HG03354 (cell line): ENCODE measurements around the gene PSMC3IP.
"Not testable (repeated sequence)": the region's sequence is repeated elsewhere in the genome, so short reads cannot be mapped to it uniquely, and the experiment has no call there.

Source experiments
- ATAC-seq: cut with Tn5 transposase; IDR thresholded peaks from one replicate; pipeline ENCODE4 v1.9.1; 2021; ENCODE audit warnings: mild to moderate bottlenecking; ENCODE audit not compliant: unreplicated experiment, poor library complexity, severe bottlenecking

The PSMC3IP gene, protein sequence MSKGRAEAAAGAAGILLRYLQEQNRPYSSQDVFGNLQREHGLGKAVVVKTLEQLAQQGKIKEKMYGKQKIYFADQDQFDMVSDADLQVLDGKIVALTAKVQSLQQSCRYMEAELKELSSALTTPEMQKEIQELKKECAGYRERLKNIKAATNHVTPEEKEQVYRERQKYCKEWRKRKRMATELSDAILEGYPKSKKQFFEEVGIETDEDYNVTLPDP

DNA sequence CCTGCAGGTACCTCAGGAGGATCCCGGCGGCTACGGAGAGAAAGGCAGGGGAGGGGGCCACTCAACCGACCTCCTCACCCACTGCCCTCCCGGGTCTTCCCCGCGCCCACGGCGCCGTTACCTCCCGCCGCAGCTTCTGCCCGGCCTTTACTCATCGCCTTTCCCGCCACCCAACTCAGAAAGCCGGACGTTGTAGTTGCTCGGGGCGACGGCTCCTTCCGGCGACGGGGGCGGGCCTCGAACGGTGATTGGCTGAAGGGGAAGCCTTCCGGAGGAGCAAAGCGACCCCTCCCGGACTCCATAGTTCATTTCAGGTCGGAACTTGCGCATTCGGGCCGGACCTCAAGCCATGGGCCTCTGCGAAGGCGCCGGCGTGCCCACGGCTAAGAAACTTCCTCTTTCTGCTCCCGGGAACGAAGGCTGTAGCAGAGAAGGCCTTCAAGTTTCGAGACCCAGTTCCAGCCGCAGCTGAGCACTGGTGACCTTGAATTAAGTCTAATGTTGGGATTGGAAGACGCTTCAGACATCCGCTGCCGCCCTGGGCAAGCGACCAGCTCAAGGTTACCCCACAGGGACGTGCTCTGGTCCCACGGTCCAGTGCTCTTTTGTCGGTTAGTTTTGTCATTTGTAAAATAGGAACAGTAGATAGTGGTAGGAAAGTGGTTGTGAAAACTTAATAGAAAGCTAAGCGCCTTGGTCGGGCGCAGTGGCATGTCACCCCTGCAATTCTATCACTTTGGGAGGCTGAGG lies at the start of gene PSMC3IP:
Gene PSMC3IP, minus strand, starts transcription at position 198 of the 750 bp plus-strand sequence. Its CDS starts 43 bp downstream, at position 155.
- peak; percentile 80 for ATAC-seq

DNA sequence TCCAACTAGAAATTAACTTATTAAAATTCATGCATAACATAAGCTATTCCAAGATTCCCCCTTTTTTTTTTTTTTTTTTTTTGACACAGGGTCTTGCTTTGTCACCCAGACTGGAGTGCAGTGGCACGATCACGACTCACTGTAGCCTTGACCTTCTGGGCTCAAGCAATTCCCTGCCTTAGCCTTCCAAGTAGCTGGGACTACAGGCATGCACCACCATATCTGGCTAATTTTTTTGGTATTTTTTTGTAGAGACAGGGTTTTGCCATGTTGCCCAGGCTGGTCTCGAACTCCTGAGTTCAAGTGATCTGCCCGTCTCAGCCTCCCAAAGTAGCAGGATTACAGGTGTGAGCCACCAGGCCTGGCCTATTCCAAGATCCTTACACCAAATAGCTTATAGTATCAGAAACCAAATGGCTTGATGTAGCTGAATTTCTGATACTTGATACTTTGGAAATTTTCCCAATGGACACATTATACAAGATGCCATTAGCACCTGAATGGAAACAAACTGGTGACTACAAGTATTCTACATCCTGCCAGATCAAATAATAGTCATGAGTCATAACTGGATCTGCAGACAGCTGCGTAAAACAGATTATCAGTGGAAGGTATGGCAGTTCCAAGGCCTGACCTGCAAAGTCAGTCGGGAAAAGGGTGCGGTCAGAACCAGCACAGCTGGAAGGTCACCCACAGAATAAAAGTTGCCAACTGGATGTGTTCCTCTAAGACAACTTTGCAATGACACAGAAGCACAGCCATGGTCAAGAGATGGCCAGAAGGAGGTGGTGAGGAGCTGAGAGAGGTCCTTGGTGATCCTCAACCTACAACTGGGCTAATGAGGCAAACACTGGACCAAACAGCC lies 46.4 kb upstream of the PSMC3IP start:
- ATAC-seq, result no peak

DNA sequence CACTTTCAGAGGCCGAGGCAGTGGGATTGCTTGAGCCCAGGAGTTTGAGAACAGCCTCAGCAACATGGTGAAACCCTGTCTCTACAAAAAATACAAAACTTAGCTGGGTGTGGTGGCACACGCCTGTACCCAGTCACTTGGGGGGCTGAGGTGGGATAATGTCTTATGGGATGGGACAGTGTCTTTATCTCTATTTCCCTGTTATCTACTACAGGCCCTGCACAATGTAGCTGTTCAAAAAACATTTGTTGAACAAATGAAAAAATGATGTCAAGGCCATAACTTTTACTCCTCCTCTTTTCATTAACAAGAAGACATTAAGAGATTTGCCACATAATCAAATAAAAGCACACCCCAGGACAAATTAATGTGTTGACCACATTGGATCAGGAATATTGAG lies 45.7 kb upstream of the PSMC3IP start:
- no peak for ATAC-seq

DNA sequence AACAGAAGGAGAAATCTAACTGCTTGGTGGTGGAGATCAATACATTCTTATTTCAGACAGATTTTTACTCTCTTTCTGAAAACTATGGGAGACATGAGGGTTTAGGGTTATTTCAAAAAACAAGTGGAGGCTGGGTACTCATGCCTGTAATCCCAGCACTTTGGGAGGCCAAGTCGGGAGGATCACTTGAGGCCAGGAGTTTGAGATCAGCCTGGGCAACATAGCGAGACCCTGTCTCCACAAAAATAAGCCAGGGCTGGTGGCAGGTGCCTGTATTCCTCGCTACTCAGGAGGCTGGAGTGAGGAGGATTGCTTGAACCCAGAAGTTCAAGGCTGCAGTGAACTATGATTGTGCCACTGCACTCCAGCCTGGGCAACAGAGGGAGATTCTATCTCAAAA lies 44.5 kb upstream of the PSMC3IP start:
- ATAC-seq, result not testable (repeated sequence)

DNA sequence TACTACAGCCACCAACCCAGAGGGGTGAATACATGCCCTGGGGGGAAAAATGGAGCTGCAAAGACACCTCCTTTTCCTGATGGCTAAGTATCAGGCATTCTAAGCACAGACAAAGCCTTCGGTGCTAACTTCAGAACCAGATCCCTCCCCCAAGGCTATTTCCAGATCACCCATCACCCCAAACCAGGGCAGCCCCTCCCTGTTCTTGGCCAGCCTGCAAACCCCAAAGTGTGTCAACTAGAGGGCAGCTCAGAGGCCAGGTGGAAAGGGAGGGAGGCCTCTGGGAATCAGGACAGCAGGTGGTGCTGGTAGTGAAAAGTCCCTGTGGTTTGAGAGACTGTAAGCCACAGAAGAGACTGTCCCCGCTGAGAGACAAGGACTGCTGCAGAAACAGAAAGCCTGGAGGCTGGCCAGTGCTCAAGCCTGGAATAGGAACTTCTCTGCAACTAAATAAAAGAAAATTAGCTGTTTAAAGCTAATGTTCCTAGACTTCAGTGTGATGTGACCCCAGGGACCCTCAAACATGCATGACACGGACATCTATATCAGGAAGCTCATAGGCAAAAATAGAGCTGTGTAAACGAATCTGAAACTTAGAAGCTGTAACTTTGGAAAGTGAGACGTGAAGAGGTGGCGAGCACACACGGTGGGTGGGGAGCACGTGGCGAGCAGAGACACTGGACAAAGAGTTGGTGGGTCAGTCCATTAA lies 41.1 kb upstream of the PSMC3IP start:
- peak; percentile 78 for ATAC-seq

DNA sequence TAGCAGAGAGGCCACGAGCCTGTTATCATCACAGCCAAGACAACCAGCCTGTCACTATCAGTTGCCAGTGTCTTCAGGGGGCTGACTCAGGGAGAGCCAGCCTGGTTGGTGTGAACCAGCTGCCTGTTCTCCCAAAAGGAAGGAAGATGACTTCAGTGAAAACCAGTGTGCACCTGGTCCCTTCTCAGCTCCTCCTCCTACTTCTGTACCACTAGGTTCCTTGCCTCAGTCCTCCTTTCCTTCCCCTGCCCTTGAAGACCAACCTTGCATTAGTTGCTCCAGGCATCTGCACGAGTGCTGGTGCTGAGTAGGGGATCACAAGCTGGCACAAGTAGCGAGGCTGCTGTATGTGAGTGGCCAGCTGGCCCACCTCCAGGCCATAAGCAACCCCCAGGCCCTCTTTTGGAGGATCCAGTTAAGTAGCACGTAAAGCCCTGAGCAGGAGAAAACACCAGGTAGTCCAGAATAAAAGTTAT lies 40.5 kb upstream of the PSMC3IP start:
- peak; percentile 18 for ATAC-seq

DNA sequence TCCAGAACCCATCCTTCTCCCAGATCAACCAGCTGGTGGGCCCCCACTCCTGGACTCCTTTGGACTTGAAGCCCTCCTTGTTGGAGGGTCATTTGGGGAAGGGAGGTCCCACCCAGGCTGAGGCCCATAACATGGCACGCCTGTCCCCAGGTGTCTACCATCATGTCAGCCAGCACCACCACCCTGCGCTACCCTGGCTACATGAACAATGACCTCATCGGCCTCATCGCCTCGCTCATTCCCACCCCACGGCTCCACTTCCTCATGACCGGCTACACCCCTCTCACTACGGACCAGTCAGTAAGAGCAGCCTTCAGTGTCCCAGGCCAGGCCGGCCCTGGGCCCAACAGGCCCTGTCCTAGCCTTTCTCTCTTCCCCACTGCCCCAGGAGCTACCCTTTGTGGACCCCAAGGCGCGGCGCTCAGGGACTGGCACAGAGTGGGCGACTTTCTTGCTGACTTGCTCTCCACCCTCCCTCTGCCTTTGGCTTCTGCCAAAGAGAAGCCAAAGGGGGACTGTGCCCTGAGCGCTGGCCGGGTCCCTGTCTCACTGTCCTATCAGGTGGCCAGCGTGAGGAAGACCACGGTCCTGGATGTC lies 36.3 kb upstream of the PSMC3IP start:
- ATAC-seq, result no peak

DNA sequence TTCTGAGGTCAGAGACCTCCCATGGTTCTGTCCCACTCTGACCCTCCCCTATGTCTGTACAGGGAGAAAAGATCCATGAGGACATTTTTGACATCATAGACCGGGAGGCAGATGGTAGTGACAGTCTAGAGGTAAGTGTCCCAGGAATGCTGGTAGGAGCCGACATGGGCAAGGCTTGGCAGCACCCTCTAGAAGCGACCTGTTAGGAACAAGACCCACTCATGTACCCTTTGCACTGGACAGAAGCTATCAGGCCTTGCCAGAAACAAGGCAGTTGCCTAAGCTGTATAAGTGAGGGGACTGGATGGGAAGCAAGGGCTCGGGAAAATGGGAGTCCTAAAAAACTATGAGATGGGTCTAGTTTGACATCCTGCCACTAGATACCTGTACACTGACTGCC lies 34.5 kb upstream of the PSMC3IP start:
- ATAC-seq, result no peak

DNA sequence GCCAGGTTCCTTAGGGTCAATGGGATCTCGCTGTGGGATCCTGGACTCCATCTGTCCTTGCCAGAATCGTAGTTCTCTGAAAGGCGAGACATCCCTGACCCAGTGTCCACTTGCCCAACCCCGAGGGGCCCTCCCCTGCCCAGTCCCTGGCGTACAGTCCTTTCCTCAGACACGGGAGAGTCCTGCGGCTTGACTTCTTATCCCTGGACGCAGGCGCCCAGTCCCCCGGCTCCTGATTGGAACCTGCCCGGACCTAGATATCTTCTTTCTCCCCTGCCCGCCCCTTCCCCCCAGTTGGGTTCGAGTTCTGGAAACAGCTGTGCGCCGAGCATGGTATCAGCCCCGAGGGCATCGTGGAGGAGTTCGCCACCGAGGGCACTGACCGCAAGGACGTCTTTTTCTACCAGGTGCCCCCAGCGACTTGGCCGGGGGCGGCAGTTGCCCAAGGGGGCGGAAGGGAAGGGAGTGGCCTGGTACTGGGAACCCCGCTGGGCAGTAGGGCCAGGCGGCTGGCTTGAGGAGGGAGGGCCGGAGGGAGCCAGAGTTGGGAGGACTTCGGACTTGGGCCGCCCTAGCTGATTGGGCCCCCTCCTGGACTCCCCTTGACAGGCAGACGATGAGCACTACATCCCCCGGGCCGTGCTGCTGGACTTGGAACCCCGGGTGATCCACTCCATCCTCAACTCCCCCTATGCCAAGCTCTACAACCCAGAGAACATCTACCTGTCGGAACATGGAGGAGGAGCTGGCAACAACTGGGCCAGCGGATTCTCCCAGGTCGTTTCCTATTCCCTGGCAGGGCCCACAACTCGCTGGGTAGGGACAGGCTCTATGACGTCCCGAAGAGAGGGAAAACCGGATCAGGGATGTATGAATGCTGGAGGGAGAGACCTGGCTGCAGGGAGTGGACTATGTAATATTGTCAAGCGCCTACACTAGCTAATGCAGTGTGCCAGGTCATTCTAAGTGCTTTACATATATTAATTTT lies 32.6 kb upstream of the PSMC3IP start:
- ATAC-seq, result peak; percentile 1

DNA sequence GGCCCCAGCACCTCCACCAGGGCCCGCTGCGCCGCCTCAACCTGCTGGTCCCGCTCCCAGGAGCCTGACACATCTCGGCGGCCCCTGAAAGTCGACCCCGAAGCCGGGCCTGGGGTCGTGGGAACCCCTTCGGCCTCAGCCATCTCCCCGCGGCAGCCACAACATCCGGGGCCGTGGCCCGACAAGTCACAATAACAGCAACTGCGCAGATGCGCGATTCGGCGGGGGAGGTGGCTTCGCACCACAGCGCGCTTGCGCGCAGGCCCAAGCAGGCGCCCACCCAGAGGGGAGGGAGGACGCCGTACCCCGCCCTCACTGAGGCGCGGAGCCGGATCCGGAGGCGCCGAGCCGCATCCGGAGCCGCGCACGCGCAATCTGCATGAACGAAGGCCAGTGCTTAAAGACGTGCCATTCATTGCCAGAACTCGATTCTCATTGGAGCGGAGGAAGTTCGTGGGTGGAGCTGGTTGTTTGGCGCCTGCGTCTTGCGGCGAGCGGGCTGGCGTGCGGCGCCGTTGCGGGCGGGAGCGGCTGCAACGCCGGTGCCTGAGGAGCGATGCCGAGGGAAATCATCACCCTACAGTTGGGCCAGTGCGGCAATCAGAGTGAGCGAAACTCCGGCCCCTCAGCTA lies 31.8 kb upstream of the PSMC3IP start, which contains the start of the genes RETREG3 and TUBG1:
Gene RETREG3, minus strand, starts transcription at position 193 of the 632 bp plus-strand sequence. Its CDS starts 50 bp downstream, at position 143.
Gene TUBG1, plus strand, starts transcription at position 502 of the 632 bp plus-strand sequence. Its CDS starts 55 bp downstream, at position 557.
- peak; percentile 89 for ATAC-seq

DNA sequence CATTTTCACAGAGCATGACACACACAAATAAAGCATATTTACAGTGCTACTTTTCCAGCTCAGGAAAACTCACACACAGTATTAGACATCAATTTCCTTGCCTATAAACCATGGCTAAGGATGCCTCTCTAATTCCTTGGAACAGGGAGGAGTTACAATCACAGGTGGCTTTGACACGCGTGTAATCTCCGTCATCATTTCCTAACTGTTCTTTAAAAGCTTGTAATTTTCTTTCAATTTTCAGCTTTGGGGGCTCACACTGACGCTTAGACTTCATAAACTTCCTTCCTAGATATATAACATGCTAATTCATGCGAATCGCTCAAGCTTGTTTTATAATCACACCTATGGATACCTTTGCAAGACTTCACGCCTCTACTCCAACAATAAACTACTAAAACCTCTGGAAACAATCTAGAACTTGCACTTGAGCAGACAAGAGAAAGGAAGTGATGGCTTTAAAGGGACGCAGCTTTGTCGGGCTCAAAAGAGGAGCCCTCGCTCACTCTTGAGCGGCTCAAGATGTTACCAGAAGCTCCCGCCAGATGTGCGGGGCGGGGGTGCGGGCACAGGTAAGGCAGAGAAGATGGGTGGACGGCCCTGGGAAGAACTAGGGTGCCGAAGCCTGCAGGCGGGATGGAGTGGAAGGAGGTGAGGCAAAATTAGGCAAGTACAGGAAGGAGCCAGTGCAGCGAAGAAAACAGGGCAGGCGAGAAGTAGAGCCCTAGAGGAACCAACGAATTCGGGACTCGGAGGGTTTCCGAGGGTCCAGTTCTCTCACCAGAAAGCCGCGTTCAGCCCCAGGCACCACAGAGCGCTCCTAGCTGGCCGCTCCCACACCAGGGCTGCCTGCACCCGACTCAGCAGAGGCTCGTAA lies 31.0 kb upstream of the PSMC3IP start:
- peak; percentile 45 for ATAC-seq

DNA sequence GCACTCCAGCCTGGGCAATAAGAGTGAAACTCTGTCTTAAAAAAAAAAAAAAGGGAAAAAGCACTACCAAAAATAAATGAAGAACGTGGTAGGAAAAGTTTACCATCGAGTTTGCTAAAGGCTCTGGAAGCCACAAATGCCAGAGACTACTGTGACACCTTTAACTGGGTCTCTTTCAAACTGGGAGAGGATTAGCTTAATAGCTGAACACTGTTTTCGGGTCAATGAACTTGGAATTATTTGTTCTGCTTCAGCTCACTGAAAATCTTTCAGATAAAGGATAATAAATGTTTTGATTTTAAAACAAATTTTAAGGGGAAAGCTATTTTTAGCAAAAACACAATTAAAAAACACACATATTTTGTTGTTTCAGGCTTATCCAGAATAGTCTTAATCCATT lies 30.2 kb upstream of the PSMC3IP start:
- no peak for ATAC-seq

DNA sequence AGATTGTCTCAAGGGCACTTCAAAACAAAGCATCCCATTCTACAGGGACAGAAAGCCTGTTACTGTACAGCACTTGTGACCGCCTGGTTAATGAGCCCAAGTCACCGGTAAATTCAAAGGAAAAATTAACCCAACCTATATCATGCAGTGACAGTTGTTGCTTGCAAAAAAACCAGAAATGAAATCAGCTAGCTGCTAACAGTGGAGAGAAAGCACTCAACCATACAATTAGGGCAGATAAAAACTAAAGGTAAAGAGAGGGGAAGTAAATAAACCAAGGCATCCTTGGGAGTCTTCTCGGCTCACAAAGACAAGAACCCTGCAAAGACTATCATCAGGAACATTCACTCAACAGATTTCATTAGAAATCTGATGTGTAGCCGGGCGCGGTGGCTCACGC lies 25.8 kb upstream of the PSMC3IP start:
- no peak for ATAC-seq

DNA sequence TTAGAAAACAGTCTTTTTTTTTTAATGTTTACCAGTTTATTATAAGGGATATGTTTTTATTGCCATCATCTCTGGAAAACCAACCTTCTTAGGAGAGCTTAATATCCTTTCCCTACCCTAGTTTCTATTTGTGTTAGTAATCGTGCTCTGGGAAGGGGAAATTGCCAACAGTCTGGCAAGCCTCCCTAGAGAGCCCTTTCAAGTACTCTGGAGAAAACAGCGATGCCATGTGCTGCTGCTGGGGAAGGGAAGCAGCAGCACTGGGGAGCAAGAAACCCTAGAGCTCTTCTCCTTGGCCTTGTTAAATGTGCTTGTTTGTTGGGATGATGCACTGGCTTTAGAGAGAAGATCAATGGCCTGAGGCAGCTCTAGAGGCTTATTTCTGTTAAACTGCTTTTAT lies 21.4 kb upstream of the PSMC3IP start:
- no peak for ATAC-seq

DNA sequence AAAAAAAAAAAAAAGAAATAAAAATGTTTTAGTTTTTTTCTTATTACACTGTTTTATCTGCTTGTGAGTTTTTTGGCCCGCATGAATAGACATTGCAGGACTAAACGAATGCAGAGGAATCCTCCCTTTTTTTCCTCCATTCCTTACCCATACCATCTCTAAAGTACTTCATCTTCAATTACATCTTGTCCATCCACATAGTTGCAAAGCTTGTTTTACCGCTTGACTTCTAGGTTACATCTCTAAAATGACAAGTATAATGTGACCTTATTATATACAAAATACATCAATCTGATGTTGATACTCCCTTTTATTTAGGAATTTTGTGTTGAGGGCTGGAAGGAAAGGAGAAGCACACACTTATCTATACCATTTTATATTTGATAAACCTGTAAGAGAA lies 18.9 kb upstream of the PSMC3IP start:
- no peak for ATAC-seq

DNA sequence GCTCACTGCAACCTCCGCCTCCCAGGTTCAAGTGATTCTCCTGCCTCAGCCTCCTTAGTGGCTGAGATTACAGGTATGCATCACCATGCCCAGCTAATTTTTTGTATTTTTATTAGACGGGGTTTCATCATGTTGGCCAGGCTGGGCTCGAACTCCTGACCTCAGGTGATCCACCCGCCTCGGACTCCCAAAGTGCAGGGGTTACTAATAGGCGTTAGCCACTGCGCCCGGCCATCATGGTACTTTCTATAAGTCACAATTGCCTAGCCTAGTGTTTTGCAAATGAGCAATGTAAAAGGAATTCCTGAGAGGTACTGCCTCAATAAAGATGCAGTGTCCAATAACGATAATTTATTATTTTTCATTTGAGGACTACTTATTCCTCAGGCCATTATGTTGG lies 13.9 kb upstream of the PSMC3IP start:
- ATAC-seq, result no peak

DNA sequence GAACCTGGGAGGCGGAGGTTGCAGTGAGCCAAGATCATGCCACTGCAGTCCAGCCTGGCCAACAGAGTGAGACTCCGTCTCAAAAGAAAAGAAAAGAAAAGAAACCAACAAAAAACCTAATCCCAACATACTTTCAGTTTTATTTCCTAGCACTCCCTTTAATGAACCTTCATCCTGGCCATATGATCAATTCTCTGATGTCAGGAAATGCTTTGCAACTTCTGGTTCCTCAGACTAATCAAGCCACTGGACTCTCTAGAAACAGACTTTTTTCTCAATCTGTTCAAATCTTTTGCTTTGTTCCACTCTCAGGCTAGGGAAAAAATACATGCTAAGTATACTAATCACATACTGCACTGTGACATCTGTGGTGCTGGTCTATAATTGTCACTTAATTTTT lies 13.4 kb upstream of the PSMC3IP start:
- ATAC-seq, result no peak
